Activated CD8-positive, alpha-beta memory T cell treated with anti-CD3 and anti-CD28 coated beads, Interleukin-2, amount 50 U/mL, for 4 hours (primary cell): ENCODE data around the gene PGLYRP1.

Source experiments
- DNase-seq: peaks from one replicate; pipeline ENCODE4 v3.0.0-alpha.2; 2020

PGLYRP1 gene

DNA sequence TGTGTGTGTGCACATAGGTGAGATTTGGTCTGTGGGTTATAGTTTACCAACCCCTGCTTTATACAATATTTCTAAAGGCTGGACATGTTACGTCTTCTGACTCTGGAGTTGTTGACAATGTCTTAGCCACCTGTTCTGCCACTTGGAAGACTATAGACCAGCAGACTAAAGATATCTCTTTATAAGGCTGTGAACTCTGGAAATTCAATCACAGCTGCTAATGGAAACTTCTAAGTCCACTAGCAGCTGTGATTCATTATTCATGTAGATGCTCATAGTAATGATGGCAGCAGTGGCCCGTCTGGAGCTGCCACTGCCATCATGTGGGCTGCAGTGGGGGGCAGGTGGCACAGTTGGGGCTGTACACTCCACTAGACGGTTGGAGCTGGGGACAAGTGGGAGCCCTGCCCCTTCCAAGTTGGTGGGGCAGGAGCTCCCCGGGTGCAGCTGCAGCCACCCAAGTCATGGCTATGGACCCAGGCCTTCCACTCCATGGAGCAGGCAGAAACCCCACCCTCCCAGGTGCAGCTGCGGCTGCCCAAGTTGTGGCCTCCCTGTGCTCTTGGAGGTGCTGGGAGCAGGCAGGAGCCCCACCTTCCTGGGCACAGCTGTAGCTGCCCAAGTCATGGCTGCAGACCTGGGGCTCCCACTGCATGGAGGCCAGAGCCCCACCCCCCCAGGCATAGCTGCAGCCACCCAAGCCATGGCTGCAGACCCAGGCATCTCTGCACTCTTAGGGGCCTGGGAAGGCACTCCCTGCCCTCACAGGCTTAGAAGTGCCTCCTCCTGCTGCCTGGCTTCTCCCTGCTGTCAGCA, 9.1 kb upstream of the PGLYRP1 start:
- DNase-seq = no peak

DNA sequence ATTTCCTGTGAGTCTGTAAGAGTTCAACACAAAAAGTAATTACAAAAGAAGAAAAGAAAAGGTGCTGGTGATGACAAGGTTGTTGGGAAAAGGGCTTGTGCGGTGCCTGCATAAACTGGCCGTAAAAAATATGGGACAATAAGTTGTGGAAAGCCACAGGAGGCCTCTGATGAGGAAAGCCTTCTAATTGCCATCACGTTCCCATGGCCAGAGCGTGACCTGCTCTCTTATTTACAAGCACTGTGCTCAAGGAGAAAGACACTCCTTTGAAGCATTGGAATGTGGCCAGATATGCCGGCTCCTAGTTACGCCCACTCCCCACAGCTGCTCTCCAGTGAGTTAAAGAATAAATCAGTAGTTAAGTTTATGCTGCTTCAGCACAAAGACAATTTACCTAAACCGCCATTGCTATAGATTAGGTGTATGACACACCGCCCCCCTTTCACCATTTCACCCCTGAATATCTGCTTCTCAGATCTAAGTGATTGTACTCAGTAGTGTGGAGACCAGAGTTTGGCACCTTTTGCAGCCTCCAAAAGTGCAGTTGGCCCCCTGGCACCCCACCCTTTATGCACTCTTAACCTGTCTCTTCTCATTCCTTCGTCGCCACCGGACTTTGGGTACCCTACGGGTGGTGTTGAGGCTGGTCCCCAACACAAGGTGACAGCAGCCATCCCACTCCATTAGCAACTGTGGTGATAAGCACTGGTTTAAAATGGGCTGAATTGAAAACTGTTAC, 8.1 kb upstream of the PGLYRP1 start:
- DNase-seq = no peak

DNA sequence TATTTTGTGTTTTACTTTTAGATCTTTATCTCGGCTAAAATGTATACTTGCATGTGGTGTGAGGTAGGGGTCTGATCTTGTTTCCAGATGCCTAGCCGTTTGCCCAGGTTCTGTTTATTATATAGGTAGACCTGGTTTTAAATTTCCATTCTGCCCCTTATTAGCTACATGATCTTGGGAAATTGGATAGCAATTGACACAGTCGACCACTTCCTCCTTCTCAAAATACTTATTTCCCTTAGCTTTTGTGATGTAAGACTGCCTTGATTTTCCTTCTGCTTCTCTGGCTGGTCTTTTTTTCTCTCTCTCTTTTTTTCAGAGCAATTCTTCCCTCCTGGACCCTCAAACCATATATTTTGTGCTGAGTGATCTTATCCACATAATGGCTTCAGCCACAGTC, 3.0 kb upstream of the PGLYRP1 start:
- DNase-seq = no peak

DNA sequence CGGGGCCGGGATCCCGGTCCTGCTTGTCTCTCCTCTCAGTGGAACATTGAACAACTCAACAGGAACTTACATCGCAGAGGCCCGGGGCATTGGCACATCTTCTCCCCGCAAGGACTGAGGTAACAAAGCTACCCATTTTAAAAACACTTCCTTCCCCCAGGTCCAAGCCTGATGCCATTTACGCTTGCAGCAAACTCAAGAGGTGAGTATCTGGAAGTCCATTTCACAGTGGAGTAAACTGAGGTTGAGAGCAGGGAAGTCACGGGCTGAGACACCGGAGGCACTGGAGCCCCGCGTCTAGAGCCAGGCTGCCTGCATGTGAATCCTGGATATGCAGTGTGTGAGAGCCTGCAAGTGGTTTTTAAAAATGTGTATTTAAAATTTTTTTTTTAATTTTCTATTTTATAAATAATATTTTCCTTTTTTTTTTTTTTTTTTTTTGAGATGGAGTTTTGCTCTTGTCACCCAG, 492 bp upstream of the PGLYRP1 start:
- DNase-seq = no peak

DNA sequence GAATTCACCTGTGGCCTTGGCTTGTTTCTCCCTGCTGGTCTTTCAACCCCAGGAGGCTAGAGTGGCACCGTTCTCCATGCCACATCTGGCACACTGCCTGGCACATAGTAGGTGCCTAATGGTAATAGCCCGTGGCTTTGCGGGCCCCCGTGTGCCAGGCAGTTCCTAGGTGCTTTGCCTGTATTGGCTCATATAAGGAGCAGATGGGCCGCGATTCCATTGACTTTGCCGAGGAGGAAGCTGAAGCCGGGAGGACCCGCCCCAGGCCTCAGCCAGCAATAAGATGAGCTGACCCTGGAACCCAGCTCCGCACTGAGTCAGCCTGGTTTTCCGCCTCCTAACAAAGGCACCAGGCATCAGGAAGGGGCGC, 807 bp downstream of the PGLYRP1 start:
- DNase-seq = no peak

DNA sequence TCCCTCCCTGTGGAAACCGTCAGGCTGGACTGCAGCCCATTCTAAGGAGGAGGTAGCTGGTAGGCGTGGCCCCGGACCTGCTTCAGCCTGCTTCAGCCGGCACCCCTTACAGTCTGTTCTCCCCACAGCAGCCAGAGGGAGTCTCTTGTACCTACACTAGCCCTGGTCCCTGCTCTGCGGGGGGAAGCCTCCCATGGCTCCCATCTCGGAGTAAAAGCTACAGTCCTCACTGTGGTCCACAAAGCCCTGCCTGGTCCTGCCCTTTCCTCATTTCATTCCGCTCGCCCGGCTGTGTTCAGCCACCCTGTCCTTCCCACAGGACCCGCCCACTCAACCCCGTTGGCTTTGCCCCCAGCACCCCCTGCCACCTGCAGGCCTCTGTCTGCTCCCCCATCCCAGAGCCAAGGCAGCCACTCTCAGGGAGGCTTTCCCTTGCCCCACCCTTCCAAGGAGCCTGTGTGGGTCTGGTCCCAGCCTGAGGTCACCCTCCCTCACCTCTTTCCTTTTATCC, 1.3 kb downstream of the PGLYRP1 start:
- no peak for DNase-seq

DNA sequence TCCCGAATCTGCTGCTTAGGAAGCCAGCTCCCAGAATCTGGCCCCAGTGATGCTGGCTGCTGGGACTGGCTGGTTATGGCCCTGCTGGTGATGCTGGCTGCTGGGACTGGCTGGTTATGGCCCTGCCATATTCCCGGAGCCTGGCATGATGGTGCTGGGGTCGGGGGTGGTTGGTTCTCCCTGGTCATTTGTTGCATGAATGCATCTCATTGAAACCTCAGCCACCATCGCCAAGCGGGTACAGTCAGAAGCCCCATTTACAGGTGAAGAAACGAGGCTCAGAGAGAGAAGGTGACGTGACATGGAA, 2.1 kb downstream of the PGLYRP1 start:
- DNase-seq = no peak

DNA sequence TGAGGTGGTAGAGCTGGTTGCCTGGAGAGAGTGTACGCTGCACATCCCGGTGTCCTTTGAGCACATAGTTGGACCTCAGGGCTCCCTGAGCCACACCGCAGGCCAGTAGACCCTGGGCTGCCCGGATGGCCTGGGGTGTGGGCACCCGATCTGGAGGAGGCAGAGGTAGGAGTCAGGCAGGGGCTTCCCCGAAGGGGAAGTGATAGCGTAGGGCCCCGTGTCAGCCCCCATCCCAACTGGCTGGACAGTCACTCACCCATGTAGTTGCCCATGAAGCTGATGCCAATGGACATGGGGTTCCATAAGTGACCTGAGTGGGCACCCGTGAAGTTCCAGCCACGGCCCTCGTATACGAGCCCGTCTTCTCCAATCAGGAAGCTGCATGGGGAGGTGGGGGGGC, 3.6 kb downstream of the PGLYRP1 start:
- DNase-seq = no peak

DNA sequence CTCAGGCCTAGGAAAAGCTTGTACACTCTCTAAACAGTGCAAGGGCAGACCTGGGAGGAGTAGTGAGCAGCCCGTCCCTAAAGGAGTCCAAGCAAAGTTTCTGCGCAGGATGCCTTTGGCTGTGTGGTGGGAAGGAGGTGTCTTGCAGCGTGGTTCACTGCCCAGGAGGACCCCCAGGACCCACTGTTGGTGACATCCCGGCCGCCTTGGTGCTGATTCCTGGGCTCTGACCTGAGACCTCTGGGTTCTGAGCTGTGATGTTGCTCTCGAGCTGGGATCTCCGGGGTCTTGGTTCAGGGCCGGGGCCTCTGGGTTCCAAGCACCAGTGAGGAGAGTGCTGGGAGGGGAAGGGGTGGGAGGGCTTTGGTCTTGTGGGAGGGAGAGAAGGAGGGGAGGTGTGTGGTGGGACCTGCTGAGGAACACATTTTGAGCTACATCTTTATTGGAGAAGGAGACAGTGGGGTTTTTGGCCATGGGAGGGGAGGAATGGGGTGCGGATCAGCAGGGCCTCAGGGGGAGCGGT, 4.1 kb downstream of the PGLYRP1 start:
- DNase-seq = no peak

DNA sequence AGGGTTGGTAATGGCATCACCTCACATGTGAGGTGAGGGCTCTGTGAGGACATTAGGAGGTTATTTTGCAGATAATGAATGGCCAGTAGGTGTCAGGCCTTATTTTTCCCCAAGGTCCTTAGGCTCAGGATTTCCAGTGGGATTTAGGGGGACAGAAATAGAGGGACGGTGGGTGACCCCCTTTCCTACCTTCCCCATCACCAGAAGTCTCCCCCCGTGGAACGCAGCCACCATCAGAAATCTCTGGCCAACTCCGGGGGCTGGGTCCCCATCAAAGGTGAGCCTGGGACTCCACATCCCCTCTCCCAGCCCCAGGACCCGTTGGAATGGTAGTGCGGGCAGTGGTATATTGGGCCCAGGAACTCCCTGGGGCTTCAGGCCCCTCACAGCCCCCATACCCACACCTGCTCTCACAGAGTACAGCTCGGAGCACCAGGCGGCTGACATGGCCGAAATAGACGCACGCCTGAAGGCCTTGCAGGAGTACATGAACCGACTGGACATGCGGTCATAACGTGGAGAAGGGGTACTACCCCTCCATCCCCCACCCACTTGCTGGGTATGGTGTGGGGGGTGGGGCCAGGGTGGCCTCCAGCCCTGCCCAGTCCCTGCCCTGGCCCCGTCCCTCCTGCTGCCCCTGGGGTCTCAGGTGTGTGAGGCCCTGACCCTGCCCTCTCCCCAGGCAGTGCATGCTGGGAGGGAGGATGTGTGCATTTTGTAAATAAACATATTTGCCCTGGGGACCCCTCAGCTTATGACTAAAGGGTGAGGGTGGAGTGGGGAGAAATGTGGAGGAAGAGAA, 4.8 kb downstream of the PGLYRP1 start:
- DNase-seq = no peak

DNA sequence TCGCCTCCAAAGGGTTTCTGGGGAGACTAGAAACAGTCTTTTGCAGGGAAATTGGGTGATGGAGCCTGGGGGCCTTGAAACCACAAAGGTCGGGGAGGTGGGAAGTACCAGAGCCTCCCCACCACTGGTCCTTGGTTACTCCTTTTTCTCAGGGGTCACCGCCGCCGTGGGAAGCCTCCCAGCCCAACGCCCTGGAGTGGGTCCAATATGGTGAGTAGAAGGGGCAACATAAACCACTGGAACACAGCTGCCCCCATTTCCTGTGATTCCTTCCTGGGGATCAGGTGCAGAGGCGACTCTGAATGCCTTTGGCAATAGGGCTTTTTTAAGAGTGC, 5.8 kb downstream of the PGLYRP1 start:
- DNase-seq = no peak

DNA sequence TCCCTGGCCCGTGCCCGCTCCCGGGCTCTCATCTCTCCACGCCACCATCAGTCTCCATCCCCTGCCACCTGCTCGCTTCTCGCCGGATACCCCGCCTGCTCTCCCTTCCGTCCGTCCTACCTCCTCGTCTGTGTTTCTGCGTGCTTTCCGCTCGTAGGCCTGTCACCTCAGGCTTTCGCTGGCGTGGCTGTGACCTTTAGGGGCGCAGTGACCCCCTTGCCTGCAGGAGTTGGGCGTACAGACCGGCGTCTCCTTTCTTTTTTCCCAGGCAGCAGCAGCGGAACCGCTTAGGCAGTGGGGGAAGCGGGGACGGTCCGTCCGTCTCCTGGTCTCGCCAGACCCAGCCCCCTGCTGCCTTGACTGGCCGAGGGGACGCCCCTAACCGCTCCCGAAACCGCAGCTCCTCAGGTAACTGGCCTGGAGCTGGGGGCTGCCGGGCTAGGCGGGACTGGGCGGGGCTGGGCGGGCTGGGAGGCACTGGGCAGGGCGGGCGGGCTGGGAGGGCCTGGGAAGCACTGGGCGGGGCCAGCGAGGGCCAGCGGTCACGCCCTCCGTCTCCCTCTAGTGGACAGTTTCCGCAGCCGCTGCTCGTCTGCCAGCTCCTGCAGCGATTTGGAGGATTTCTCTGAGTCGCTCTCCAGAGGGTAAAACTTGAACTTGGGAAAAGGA, 6.3 kb downstream of the PGLYRP1 start:
- peak; percentile 83 for DNase-seq

DNA sequence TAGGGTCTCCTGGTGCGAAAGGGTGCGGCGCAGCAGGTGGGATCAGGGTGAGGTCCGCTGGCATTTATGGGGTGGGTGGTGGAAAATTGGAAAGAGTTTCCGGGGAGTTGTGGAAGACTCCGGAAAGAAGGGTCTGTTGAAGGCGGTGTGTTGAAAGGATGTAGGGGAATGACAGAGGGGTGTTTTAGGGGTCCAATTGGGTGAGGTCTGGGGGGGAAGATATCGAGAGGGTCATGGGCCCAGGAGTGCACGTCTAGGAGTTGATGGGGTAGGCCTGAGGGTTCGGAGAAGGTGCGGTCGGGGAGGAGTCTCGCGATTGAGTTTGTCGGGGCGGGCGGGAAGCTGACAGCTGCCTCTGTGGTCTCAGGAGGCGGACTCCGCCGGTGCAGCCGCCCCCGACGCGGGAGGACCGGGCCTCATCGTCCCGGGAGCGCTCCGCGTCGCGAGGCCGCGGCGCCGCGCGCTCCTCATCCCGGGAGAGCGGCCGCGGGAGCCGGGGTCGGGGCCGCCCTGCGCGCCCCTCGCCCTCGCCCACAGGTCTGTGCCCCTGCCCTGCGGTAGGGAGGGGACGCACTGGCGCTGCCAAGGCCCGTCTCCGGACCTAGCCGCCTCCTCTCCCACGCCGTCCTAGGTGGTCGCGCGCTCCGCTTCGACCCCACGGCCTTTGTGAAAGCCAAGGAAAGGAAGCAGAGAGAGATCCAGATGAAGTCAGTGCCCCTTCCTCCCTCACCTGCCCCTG, 7.0 kb downstream of the PGLYRP1 start:
- DNase-seq = peak; percentile 45

DNA sequence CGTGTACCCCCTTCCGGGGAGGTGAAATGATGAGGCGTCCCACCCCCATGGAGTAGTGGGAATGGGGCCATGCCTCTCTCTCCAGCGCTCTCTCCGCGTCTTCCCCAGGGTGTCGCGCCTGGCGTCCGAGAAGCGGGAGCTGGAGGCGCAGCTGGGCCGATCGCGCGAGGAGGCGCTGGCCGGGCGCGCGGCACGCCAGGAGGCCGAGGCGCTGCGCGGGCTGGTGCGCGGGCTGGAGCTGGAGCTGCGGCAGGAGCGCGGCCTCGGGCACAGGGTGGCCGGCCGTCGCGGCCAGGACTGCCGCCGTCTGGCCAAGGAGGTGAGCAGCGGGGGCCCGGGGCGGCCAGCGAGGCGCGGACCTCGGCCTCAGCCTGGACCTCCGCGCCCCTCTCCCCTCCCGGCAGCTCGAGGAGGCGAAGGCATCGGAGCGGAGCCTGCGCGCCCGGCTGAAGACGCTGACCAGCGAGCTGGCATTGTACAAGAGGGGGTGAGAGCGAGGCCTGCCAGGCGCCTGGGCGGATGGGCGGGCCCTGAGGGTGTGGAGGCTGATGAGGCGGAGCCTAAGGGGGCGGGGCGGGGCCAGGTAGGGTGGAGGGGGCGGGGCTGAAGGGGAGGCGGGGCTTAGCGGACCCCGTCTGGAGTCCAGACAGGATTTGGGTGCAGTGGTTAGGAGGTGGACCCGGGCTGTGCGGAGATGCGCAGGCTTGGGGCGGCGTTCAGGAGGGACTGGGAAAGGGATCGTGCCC, 7.7 kb downstream of the PGLYRP1 start:
- DNase-seq = peak; percentile 64

DNA sequence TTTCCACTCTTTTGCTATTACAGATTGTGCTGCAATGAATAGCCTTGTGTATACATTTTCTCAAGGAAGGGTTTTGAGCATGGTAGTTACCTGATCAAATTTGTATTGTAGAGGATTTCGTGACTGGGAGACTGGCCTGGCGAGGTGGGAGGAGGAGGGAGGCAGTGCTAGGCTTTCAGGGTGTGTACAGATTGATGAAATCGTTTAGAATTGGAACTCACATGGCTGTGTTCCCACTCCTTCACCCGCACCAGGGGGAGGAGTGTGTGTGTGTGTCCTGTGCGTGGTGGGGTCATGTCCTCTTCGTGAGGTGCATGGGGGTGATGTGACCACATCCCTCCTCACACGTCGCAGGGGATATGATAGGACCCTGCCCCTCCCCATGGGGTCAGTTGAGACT, 8.3 kb downstream of the PGLYRP1 start:
- DNase-seq = no peak

DNA sequence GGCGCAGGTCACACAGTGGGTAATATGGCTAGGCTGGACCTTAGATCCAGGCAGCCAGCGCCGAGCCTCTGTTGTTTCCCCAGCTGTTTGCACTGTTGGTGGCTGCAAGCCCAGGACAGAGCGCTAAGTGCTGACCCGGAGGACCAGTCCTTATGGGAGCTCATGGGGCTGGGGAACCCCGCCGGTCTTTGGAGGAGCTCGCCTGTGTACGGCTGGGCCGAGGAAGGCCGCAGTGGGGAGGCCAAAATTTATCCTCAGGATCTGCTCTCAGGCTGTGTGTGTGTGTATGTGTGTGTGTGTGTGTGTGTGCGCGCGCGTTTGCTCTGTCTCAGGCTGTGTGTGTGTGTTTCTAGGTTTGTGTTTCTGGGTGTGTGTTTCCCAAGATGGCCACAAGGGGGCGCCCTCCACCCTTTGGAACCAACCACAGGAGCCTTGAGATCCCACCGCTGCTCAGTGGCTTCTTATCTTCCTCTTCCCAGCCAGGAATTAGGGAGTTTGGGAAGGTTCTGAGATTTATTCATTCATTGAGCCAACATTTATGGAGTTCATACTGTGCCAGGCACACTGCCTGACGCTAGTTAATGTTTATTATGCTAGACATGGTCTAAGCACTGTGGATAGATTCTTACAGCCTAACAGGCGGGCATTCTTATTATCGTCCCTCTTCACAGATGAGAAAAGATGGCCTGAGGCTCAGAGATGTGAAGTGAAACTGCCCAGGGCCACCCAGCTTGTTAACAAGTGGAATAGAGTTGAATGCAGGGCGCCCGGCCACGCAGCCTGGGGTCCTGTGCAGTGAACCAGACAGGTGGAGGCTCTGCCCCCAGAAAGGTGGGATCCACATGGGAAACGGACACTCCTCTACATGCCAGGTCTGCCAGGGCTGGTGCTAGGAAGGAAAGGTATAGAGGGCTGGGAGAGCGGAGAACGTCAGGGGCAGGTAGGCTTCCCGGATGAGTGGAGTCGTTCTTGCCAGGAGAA, 13.0 kb downstream of the PGLYRP1 start:
- peak; percentile 69 for DNase-seq

DNA sequence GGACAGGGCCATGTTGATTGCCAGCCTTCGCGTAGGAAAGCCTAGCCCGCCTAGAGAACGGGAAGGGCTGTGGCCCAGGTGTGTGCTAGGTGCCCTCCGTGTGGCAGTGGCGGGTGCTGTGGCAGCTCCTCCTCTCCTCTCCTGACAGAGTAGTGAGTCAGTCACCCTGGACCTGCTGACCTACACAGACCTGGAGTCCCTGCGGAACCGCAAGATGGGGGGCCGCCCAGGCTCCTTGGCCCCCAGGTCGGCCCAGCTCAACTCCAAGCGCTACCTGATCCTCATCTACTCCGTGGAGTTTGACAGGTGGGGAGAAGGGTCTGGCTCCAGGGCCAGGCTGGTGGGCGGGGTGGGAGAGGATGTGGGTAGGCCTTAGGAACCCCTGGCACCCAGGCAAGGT, 16.4 kb downstream of the PGLYRP1 start:
- DNase-seq = no peak

DNA sequence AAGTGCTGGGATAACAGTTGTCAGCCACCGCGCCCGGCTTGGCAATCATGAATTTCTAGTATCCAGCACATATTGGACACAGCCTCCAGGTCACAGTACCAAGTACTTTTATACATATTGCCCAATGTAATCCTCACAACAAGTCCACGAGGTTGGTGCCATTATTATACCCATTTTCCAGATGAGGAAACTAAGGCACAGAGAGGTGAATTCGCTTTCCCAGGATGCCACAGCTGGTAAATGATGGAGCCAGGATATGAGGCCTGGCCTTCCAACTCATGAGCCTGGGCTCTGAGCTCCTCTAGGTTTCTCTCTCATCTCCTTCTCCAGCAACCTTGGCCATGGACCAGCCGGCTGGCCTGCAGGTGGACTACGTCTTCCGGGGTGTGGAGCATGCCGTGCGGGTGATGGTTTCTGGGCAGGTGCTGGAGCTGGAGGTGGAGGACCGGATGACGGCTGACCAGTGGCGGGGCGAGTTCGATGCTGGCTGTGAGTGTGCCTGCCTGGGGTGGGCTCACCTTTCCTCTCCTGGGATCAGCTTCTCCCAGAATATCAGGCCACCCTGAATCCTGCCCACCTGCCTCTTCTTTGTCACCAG, 20.1 kb downstream of the PGLYRP1 start:
- no peak for DNase-seq

DNA sequence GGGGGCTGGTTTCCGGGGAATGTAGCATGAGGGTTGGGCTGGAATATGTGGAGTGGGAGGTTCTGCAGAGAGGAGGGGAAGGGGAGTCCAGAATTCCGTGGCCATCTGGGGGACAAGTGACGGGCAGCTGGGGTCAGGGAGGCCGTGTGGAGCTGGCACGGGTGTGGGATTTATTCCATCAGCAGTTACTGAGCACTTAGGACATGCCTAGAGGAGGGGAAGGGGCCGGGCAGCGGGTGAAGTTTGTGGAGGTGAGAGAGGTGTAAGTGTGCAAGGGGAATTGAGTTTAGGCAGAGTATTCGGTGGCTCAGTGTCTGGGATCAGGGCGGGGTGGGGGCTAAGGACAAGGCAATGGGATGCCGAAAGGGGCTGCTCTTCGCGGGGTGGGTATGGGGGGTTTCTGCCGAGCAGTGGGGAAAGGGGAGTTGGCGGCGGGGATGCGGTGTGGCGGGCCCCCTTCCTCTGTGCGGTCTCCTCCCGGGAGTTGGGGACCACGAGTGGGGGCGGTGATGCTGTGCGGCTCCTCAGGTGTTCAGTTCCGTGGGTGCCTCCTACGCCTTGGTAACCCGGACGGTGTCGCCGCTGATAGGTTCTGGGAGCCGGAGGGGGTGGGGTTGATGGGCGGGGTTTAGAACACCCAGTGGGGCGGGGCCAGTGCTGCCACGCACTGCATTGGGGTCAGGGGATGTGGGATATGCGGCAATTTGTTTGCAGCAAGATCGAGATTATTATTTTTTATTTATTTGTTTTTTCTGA, 22.2 kb downstream of the PGLYRP1 start:
- DNase-seq = peak; percentile 74
